Astrocyte of the spinal cord (primary cell): Measurements from ENCODE around the gene PRKD2.
A peak's percentile ranks its signal among the peaks of the same experiment; 100 is the strongest.

Experiments
- DNase-seq: peaks from one replicate; pipeline ENCODE4 v3.0.0; 2011; ENCODE audit warnings: low read depth, low spot score
- H3K4me3 ChIP-seq: 2 replicates; pipeline ENCODE4 v1.5.1; 2011; ENCODE audit warnings: low read depth, mild to moderate bottlenecking, low read length, moderate library complexity
- in situ Hi-C: cut with HindIII; loops from 2 replicates; pipeline ENCODE4 v1.10.0; 2017; ENCODE audit warnings: low sequenced_read_pairs
- TF ChIP-seq, protein P1 (sequence below): IDR thresholded peaks from 2 replicates; pipeline ENCODE4 v1.5.1; 2012; ENCODE audit warnings: low read depth, mild to moderate bottlenecking, low read length, inconsistent platforms

Gene PRKD2

DNA sequence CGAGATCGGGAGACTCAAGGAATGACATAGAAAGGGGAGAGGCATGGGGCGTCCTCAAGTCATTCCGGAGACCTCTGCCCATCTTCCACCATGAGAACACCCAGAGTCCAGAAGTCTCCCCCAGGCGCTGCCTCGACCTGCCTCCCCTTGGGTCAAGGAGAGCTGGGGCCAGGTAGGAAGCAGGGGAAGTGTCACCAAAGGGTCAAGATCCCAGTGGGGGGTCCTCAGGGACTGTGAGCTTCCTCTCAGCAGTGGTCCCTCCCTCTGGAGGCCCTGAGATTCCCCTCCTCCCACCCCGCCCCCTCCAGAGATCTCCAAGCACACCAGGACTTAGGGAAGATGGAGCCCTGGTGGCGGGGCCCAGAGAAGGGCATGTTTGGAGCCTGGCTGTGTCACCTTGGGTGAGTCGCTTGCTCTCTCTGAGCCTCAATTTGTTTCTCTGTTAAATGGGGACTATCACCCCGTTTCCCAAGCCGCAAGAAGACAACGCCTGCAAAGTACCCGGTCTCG, 56.9 kb downstream of the PRKD2 start:
- peak overlapping the region; percentile 38 for H3K4me3 ChIP-seq
- TF ChIP-seq, protein P1, sequence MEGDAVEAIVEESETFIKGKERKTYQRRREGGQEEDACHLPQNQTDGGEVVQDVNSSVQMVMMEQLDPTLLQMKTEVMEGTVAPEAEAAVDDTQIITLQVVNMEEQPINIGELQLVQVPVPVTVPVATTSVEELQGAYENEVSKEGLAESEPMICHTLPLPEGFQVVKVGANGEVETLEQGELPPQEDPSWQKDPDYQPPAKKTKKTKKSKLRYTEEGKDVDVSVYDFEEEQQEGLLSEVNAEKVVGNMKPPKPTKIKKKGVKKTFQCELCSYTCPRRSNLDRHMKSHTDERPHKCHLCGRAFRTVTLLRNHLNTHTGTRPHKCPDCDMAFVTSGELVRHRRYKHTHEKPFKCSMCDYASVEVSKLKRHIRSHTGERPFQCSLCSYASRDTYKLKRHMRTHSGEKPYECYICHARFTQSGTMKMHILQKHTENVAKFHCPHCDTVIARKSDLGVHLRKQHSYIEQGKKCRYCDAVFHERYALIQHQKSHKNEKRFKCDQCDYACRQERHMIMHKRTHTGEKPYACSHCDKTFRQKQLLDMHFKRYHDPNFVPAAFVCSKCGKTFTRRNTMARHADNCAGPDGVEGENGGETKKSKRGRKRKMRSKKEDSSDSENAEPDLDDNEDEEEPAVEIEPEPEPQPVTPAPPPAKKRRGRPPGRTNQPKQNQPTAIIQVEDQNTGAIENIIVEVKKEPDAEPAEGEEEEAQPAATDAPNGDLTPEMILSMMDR: no peak
- in situ Hi-C loops: no loop called here
- DNase-seq: no peak

DNA sequence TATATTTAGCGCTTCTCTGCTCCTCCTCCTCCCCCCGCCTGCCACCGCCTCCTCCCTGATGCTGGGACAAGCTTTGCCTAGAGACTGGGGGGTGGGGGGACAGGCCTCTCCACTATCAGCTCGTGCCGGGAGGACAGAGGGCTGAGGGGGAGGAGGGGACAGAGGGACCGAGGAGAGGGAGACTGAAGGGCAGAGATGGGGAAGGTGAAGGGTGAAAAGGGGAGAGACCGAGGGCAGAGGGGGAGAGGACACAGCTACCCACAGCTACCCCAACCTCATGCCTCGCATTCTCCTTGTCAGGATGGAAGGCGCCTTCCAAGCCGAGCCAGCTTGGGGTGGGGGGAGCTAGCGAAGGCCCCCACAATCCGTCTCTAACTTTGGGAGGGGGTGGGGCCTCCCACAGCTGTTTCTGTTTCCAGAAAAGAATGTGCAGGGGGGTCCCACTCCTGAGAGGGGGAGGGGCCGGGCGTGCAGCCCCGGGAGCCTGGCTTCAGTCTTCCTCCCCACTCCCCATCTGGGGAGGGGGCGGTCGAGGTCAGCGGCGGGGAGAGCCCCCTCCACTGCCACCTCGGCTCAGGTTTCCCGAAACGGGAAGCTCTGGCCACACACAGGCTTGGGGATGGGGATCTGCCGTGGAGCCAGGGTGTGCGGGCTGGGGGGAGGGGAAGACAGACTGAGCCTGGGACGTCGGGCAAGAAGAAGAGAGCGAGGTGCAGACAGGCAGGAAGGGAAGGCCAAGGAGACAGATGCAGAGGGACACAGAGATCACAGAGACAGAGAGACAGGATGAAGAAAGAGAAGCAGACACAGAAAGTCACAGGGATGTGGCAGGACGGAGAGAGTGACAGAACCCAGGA, 57.5 kb downstream of the PRKD2 start:
- no peak for DNase-seq
- H3K4me3 ChIP-seq: peak overlapping the region; percentile 38
- in situ Hi-C loops: no loop called here
- TF ChIP-seq, protein P1: no peak

DNA sequence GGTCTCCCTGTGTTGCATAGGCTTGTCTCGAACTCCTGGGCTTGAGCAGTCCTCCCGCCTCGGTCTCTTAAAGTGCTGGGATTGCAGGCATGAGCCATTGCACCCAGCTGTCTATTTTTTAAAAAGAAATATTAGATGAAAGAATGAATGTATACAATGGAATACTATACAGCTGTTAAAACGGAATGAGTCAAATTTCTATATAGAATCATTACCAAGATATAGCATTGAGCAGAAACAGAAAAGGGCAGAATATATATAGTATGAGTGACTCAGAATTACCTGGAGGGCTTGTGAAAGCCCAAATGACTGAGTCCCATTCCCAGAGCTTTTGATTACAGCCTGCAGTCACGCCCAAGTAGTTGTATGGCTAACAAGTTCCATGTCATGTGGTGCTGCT, 60.4 kb downstream of the PRKD2 start:
- in situ Hi-C loops: no loop called here
- DNase-seq: no peak
- TF ChIP-seq, protein P1: no peak
- H3K4me3 ChIP-seq: no peak overlapping the region

DNA sequence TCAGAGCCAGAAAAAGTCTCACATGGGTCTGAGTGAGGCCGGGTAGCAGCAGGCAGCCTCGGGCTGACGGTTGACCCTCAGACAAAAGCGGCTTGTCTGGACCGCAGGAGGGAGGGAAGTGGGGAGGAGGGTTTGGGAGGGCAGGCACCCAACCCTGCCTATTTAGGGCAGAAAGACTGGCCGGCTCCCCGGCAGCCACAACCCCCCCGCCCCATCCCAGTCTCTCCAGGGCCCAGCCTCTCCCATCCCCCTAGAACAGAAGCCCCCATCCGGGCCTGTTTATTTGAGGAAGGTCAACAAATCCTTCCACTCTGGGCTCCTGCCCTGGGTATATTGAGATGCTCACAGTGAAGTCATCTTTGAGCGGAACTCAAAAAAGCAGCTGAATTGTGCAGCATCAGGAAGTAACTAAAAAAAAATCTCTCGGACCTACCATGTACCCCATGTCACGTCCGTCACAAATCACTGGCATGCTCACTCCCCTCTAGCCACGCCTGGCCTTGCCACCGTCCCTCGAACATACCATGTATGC, 62.2 kb downstream of the PRKD2 start:
- H3K4me3 ChIP-seq: no peak overlapping the region
- in situ Hi-C loops: no loop called here
- DNase-seq: no peak
- TF ChIP-seq, protein P1: no peak

DNA sequence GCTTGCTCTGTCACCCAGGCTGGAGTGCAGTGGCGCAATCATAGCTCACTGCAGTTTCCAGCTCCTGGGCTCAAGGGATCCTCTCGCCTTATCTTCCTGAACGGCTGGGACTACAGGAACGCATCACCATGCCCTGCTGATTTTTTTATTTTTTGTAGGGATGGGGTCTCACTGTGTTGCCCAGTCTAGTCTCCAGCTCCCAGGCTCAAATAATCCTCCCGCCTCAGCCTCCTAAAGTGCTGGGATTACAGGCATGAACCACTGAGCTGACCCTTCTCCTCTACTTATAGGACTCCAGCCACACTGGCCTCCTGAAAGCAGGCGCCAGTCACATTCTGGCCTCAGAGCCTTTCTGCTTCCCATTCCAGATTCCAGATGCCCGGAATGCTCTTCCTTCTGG, 66.5 kb downstream of the PRKD2 start:
- in situ Hi-C loops: no loop called here
- TF ChIP-seq, protein P1: no peak
- no peak for DNase-seq

DNA sequence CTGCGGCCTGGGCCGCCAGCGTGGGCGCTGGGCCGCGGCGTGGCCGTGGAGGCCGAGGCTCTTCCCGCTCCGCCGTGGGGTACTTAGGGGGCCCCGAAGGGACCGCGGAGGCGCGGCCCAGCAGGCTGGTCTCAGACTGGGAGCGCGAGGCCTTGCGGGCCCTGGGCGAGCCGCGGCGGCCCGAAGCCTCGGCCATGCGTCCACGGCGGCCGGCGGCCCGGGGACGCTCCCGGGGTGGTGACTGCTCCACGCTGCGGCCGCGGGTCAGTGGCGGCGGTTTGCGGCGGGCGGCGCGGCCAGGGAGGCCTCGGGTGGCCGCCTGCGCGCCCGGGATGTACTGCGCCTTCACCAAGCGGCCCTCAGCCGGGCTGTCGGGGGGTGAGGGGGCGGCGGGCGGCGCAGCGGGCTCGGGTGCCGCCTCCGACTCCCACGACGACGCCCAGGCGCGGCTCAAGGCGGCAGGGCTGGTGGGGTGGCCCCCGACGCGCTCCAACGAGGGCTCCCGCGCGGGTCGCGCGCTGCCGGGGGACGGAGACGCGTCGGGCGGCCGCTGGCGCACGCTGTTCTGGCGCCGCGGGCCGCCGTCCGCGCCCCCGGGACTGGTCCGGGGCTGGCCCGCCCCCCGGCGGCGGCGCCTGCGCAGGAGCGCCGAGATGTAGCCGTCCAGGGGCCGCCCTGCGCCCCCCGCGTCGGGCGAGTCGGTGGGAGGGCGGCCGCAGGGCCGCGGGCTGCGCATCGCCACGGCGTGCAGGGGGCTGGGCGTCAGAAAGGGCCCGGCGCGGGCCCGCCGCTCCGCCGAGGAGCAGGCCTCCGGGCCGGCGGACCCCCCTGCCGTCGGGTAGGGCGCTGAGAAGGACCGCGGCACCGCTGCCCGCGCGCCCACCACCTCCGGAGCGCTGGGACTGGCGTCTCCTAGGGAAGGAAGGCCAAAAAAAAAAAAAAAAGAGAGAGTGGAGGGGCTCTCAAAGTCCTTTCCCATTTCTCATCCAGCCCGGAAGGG, 67.7 kb downstream of the PRKD2 start:
- TF ChIP-seq, protein P1: no peak
- H3K4me3 ChIP-seq: no peak overlapping the region
- in situ Hi-C loops: no loop called here
- DNase-seq: no peak

More for the DNA sequence above, 66.5 kb downstream of the PRKD2 start:
- H3K4me3 ChIP-seq: no peak overlapping the region
